LNCaP clone FGC (cell line): ENCODE data around the gene MATN1.

Experiments used
- DNase-seq: peaks from one replicate; pipeline ENCODE4 v3.0.0-alpha.2; 2011; ENCODE audit warnings: low read depth
- H3K4me3 ChIP-seq: 2 replicates; pipeline ENCODE4 v1.5.1; 2011; ENCODE audit warnings: mild to moderate bottlenecking, low read depth, low read length, control low read depth
- CTCF ChIP-seq: IDR thresholded peaks from 2 replicates; pipeline ENCODE4 v1.5.1; 2012; ENCODE audit warnings: mild to moderate bottlenecking; ENCODE audit not compliant: control insufficient read depth, insufficient read depth; ENCODE audit errors: extremely low read depth

The MATN1 gene

GRCh38 chr1:30742963-30743559, 19.7 kb upstream of the MATN1 start:
- DNase-seq: no peak
- no peak for TF ChIP-seq CTCF
- H3K4me3 ChIP-seq: no peak overlapping the region

- no peak for DNase-seq
- no peak overlapping the region for H3K4me3 ChIP-seq
- TF ChIP-seq CTCF: no peak
These were observed 19.0 kb upstream of the MATN1 start for GRCh38 chr1:30742300-30742962.

GRCh38 chr1:30741239-30741894, 18.0 kb upstream of the MATN1 start:
- no peak for TF ChIP-seq CTCF
- no peak for DNase-seq
- H3K4me3 ChIP-seq: no peak overlapping the region

GRCh38 chr1:30740251-30741238, 17.2 kb upstream of the MATN1 start:
- no peak overlapping the region for H3K4me3 ChIP-seq
- TF ChIP-seq CTCF: no peak
- no peak for DNase-seq

- no peak for TF ChIP-seq CTCF
- no peak for DNase-seq
- H3K4me3 ChIP-seq: no peak overlapping the region
These were observed 16.2 kb upstream of the MATN1 start for GRCh38 chr1:30739601-30740000.

- no peak overlapping the region for H3K4me3 ChIP-seq
- TF ChIP-seq CTCF: no peak
- DNase-seq: no peak
These were observed 15.6 kb upstream of the MATN1 start for GRCh38 chr1:30738715-30739559.
